Gastrocnemius medialis (tissue), 4 donors: ENCODE data around the gene KRTAP4-5. TPM values are rescaled to one million over a fixed set of nuclear protein-coding genes. Genes with fewer than 3 reads are reported as not detected.
"Not testable (repeated sequence)": the region's sequence is repeated elsewhere in the genome, so short reads cannot be mapped to it uniquely, and the experiment has no call there.

Experiments
- ATAC-seq, 2 donors: fragments of 150-250 bp; one replicate each; pipeline ENCODE4 v1.9.1; 2016
- DNase-seq, 2 donors: peaks; one replicate each; pipeline ENCODE4 v3.0.0-alpha.2; 2019
- H3K27ac ChIP-seq, 4 donors: fragments of 200-600 bp; sonication (generic); 1 replicate in 1 of 4; 2 replicates in 3 of 4; pipeline ENCODE4 v1.5.1; 2016 to 2018; ENCODE audit warnings: mild to moderate bottlenecking in 2 of 4, moderate library complexity in 1 of 4
- H3K27me3 ChIP-seq, 3 donors: fragments of 200-600 bp; sonication (generic) in 2 of 3; 1 replicate in 1 of 3; 2 replicates in 2 of 3; pipeline versions ENCODE4 v1.5.1 to v1.6.0; 2016 to 2019; ENCODE audit warnings: mild to moderate bottlenecking in 1 of 3, moderate library complexity in 1 of 3
- H3K36me3 ChIP-seq, 2 donors: fragments of 200-600 bp; sonication (generic) in 1 of 2; one replicate each; pipeline ENCODE4 v1.5.1; 2017 to 2018
- H3K4me1 ChIP-seq, 2 donors: fragments of 200-600 bp; sonication (generic) in 1 of 2; one replicate each; pipeline ENCODE4 v1.5.1; 2016 to 2017; ENCODE audit warnings: mild to moderate bottlenecking in 2 of 2
- H3K4me3 ChIP-seq, 4 donors: fragments of 200-600 bp; sonication (generic) in 3 of 4; 1 replicate in 1 of 4; 2 replicates in 3 of 4; pipeline ENCODE4 v1.5.1; 2016 to 2019; ENCODE audit warnings: mild to moderate bottlenecking in 2 of 4
- H3K9me3 ChIP-seq, 3 donors: fragments of 200-600 bp; sonication (generic) in 2 of 3; 1 replicate in 1 of 3; 2 replicates in 2 of 3; pipeline ENCODE4 v1.5.1; 2016 to 2019
- POLR2A ChIP-seq, 2 donors: fragments of 450-650 bp; IDR thresholded peaks; one replicate each; pipeline ENCODE4 v1.6.1; 2017; ENCODE audit warnings: antibody characterized with exemption in 2 of 2, mild to moderate bottlenecking in 2 of 2, moderate library complexity in 2 of 2
- in situ Hi-C, 4 donors: fragments of 200-750 bp; cut with MboI; loops; one replicate each; pipeline versions ENCODE4 v1.15.0 to v1.8.0; 2017; ENCODE audit warnings: low sequenced_read_pairs in 4 of 4
- intact Hi-C: fragments of 100-400 bp; cut with DNase I; formaldehyde crosslinking; loops from one replicate; pipeline ENCODE4 v1.15.1; 2023; ENCODE audit warnings: low total_unique reads
- total RNA-seq, 4 donors: library from RNA; depleted of rRNA; stranded (reverse); fragments of >200 nt; gene quantifications; one replicate each; pipeline versions ENCODE4 v1.1.0 to v1.2.3, GENCODE V29; 2016
- TF ChIP-seq, protein P1 (sequence below), 5 experiments: fragments of 450-650 bp in 3 of 5; fragments of 200-600 bp in 2 of 5; sonication (generic) in 2 of 5; IDR thresholded peaks in 4 of 5; conservative IDR thresholded peaks in 1 of 5; 1 replicate in 4 of 5; 2 replicates in 1 of 5; pipeline ENCODE4 v1.5.1; 2016 to 2019; ENCODE audit warnings: antibody characterized with exemption in 5 of 5, mild to moderate bottlenecking in 3 of 5, moderate library complexity in 3 of 5

Gene KRTAP4-5
- total RNA-seq, 4 donors from 2014 or later = not detected

DNA sequence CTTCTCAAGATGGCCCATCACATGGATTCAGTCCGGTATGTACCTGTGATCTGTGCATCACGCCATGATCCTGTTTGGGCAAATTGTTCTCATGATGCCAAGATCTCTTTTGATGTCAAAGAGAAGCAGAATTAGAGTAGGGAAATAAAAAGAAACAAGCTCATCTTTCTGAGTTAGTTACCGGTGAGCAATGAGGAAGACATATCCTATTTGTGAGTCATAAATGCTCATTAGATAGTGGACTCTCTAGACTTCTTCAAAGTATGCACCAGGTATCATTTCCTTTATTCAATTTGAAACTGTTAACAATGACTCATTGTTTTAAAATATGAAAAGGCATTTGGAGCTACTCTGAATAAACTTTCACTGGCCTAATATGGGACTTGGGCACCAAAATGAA lies 17.6 kb downstream of the KRTAP4-5 start:
- Histone ChIP-seq H3K27me3 (peaks cover 0 to 3% (median 0%) of the 10 kb centered on the region in 3 donors), H3K4me3 (no peak overlapping the region), H3K4me1 (no peaks in the 10 kb centered on the region), H3K36me3 (no peaks in the 10 kb centered on the region), H3K27ac (no peak overlapping the region), H3K9me3 (no peaks in the 10 kb centered on the region)
- in situ Hi-C loops = no loop called here
- TF ChIP-seq, protein P1, sequence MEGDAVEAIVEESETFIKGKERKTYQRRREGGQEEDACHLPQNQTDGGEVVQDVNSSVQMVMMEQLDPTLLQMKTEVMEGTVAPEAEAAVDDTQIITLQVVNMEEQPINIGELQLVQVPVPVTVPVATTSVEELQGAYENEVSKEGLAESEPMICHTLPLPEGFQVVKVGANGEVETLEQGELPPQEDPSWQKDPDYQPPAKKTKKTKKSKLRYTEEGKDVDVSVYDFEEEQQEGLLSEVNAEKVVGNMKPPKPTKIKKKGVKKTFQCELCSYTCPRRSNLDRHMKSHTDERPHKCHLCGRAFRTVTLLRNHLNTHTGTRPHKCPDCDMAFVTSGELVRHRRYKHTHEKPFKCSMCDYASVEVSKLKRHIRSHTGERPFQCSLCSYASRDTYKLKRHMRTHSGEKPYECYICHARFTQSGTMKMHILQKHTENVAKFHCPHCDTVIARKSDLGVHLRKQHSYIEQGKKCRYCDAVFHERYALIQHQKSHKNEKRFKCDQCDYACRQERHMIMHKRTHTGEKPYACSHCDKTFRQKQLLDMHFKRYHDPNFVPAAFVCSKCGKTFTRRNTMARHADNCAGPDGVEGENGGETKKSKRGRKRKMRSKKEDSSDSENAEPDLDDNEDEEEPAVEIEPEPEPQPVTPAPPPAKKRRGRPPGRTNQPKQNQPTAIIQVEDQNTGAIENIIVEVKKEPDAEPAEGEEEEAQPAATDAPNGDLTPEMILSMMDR (IDR thresholded peaks at IDR 0.05 in 4 of 5, conservative IDR thresholded peaks at IDR 0.05 in 1 of 5) = no peak
- TF ChIP-seq POLR2A (IDR thresholded peaks at IDR 0.05) = no peak
- ATAC-seq = no peak
- intact Hi-C loops = no loop called here
- DNase-seq = no peak

DNA sequence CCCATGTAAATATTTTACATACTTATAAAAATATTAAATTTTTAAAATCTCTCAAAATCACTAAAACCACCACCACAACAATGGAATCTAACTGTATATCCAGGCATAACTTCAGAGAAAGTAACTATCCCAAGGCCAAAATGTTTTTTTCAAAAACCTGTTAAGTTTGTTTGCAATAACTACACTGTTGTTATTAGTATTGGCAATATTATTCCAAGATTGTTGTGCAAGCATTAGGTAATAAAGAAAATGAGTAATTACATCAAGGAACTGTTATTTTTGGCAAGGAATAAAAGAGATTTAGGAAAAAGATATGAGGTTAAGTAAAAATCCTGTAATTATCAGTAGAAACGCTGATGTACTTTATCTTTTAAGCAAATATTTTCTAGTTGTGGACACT lies 22.3 kb downstream of the KRTAP4-5 start:
- no peak overlapping the region for H3K27ac ChIP-seq
- H3K4me1 ChIP-seq = no peaks in the 10 kb centered on the region
- peaks cover 0 to 4% (median 0%) of the 10 kb centered on the region in 3 donors for H3K27me3 ChIP-seq
- no peaks in the 10 kb centered on the region for H3K36me3 ChIP-seq
- TF ChIP-seq POLR2A (IDR thresholded peaks at IDR 0.05) = no peak
- TF ChIP-seq, protein P1 (IDR thresholded peaks at IDR 0.05 in 4 of 5, conservative IDR thresholded peaks at IDR 0.05 in 1 of 5) = no peak
- H3K4me3 ChIP-seq = no peak overlapping the region
- DNase-seq (no peak), ATAC-seq (no peak)
- H3K9me3 ChIP-seq = no peaks in the 10 kb centered on the region
- in situ Hi-C loops = no loop called here
- intact Hi-C loops = no loop called here

DNA sequence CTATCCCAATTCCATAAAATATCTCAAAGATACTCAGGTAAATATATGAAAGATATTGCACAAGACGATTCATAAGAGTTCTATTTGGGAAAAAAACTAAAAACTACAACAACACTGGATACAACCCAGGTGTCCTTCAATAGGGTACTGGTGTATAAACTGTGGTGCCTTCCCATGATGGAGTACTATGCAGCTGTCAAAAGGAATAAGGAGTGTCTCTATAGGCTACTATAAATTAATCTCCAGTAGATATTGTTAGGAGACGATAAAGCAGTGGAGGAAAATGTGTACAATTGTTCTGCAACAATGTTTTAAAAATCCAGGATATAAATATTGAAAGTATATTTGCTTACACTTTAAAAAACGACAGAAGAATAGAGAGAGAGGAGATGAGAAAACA lies 23.2 kb downstream of the KRTAP4-5 start:
- TF ChIP-seq, protein P1 (IDR thresholded peaks at IDR 0.05 in 4 of 5, conservative IDR thresholded peaks at IDR 0.05 in 1 of 5) = no peak
- TF ChIP-seq POLR2A (IDR thresholded peaks at IDR 0.05) = no peak
- Histone ChIP-seq H3K27me3 (peaks cover 0 to 4% (median 0%) of the 10 kb centered on the region in 3 donors), H3K4me3 (no peak overlapping the region), H3K36me3 (no peaks in the 10 kb centered on the region), H3K4me1 (no peaks in the 10 kb centered on the region), H3K27ac (no peak overlapping the region), H3K9me3 (no peaks in the 10 kb centered on the region)
- DNase-seq = no peak
- in situ Hi-C loops = no loop called here
- no peak for ATAC-seq
- intact Hi-C loops = no loop called here

DNA sequence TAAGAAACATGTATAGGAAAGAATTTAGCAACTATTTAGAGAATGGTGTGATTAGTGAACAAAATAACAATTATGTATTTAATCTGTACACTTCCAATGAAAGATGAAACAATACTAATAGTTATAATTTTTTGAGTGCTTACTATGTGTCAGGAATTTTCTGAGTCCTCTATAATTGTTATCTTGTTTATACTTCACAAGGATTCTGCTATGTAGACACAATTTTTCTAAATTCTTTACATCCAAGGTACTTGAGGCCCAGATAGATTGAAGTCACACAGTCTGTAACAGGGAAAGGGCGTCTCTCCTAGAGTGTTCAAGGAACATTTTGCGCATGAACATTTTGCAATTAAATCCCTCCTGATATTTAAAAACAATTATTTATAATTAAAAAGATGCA lies 24.6 kb downstream of the KRTAP4-5 start:
- in situ Hi-C loops = no loop called here
- H3K27ac ChIP-seq = no peak overlapping the region
- no peaks in the 10 kb centered on the region for H3K36me3 ChIP-seq
- intact Hi-C loops = no loop called here
- H3K27me3 ChIP-seq = peaks cover 0 to 4% (median 0%) of the 10 kb centered on the region in 3 donors
- ATAC-seq (no peak), DNase-seq (no peak)
- TF ChIP-seq, protein P1 (IDR thresholded peaks at IDR 0.05 in 4 of 5, conservative IDR thresholded peaks at IDR 0.05 in 1 of 5) = no peak
- TF ChIP-seq POLR2A (IDR thresholded peaks at IDR 0.05) = no peak
- H3K4me1 ChIP-seq = no peaks in the 10 kb centered on the region
- no peaks in the 10 kb centered on the region for H3K9me3 ChIP-seq
- H3K4me3 ChIP-seq = no peak overlapping the region

DNA sequence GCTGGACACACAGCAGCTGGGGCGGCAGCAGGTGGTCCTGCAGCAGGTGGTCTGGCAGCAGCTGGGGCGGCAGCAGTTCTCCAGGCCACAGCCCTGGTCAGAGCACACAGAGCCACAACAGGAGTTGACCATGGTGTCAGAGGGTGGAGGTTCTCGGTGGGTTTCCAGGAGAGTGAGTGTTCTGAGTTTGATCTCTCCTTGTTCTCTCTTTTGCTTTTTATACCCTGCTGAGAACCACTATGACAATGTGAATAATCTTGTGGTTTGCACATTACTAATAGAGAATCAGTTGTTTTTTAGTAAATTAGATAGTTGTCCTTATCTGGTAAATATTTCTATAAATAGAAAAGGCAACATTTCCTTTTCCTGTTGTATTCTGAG lies 25.6 kb downstream of the KRTAP4-5 start, which contains the start of gene KRTAP4-12:
TSS of gene KRTAP4-12 (minus strand) at position 192 of the 381 bp plus-strand sequence. CDS start at position 132, 60 bp downstream.
- ATAC-seq, H3K27me3 ChIP-seq, H3K4me1 ChIP-seq, in situ Hi-C loops, H3K27ac ChIP-seq, H3K4me3 ChIP-seq, intact Hi-C loops, H3K36me3 ChIP-seq, H3K9me3 ChIP-seq, DNase-seq: not testable (repeated sequence)

DNA sequence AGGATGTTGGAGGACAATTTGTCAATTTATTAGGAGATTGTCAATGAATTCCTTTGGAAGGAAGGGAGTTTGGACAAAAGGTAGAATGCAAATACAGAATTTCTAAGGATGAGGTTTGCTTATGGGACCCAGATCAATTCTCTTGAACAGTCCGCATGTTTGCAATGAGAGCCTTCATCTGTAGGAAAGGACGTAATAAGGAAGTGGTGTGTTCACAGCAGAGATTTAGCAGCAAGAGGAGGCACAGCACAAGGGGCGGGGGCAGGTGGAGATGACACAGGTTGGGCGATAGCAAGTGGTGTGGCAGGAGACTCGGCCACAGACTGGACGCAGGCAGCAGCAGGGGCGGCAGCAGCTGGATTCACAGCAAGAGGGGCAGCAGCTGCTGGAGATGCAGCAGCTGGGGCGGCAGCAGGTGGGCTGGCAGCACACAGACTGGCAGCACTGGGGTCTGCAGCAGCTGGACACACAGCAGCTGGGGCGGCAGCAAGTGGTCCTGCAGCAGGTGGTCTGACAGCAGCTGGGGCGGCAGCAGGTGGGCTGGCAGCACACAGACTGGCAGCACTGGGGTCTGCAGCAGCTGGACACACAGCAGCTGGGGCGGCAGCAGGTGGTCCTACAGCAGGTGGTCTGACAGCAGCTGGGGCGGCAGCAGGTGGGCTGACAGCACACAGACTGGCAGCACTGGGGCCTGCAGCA lies 26.2 kb downstream of the KRTAP4-5 start:
- H3K9me3 ChIP-seq, H3K27me3 ChIP-seq, intact Hi-C loops, H3K36me3 ChIP-seq, DNase-seq, H3K27ac ChIP-seq, H3K4me3 ChIP-seq, in situ Hi-C loops, H3K4me1 ChIP-seq, ATAC-seq: not testable (repeated sequence)
